Activated naive CD4-positive, alpha-beta T cell treated with anti-CD3 and anti-CD28 coated beads, Interleukin-2, amount 50 U/mL, for 72 hours (primary cell): Measurements from ENCODE around the gene VIT. TPM values are rescaled to one million over a fixed set of nuclear protein-coding genes. Genes with fewer than 3 reads are reported as not detected.
A peak's percentile ranks its signal among the peaks of the same experiment; 100 is the strongest.

ENCODE experiments used
- ATAC-seq, 2 donors: fragments of 150-1000 bp; cut with Tn5 transposase; 2 replicates each; pipeline ENCODE4 v1.10.0; 2021; ENCODE audit warnings: mild to moderate bottlenecking in 2 of 2, moderate library complexity in 2 of 2
- DNase-seq, 2 donors: peaks; one replicate each; pipeline ENCODE4 v3.0.0; 2021 to 2022; ENCODE audit warnings: low spot score in 2 of 2
- H3K27ac Mint-ChIP-seq, 2 donors: one replicate each; pipeline ENCODE4 v1.8.0; 2022; ENCODE audit warnings: mild to moderate bottlenecking in 2 of 2, mixed read lengths in 2 of 2
- H3K36me3 Mint-ChIP-seq, 2 donors: one replicate each; pipeline ENCODE4 v1.8.0; 2022; ENCODE audit warnings: mixed read lengths in 2 of 2
- H3K9me3 Mint-ChIP-seq, 2 donors: one replicate each; pipeline ENCODE4 v1.8.0; 2022; ENCODE audit warnings: mixed read lengths in 2 of 2
- total RNA-seq, 2 donors: library from RNA; stranded (reverse); gene quantifications; one replicate each; pipeline ENCODE4 v1.2.3, GENCODE V29; 2022

The VIT gene
- total RNA-seq, 2 donors from 2014 or later, result not detected

- Mint-ChIP-seq H3K9me3 (no peaks in the 10 kb centered on the region), H3K27ac (no peak overlapping the region), H3K36me3 (no peaks in the 10 kb centered on the region)
- DNase-seq, result no peak
- no peak for ATAC-seq
Measured at GRCh38 chr2:36839976-36840617, 143.6 kb downstream of the VIT start.

GRCh38 chr2:36843838-36844237 lies 147.3 kb downstream of the VIT start:
- Mint-ChIP-seq H3K9me3 (no peaks in the 10 kb centered on the region), H3K36me3 (no peaks in the 10 kb centered on the region), H3K27ac (no peak overlapping the region)
- no peak for DNase-seq
- no peak for ATAC-seq

- no peak overlapping the region for H3K27ac Mint-ChIP-seq
- H3K36me3 Mint-ChIP-seq, result peaks cover 0 to 4% of the 10 kb centered on the region in 2 donors
- DNase-seq (no peak), ATAC-seq (no peak)
- H3K9me3 Mint-ChIP-seq, result no peaks in the 10 kb centered on the region
Measured at GRCh38 chr2:36849265-36849664, 152.8 kb downstream of the VIT start.

GRCh38 chr2:36854241-36854640 lies 157.7 kb downstream of the VIT start:
- ATAC-seq (no peak), DNase-seq (no peak)
- no peak overlapping the region for H3K27ac Mint-ChIP-seq
- no peaks in the 10 kb centered on the region for H3K9me3 Mint-ChIP-seq
- peaks cover 6 to 8% of the 10 kb centered on the region in 2 donors for H3K36me3 Mint-ChIP-seq

- no peak for DNase-seq
- Mint-ChIP-seq H3K9me3 (no peaks in the 10 kb centered on the region), H3K27ac (no peak overlapping the region), H3K36me3 (peaks cover 6 to 8% of the 10 kb centered on the region in 2 donors)
- ATAC-seq, result no peak
Measured at GRCh38 chr2:36855429-36855828, 158.9 kb downstream of the VIT start.

- DNase-seq (no peak), ATAC-seq (no peak)
- Mint-ChIP-seq H3K9me3 (no peaks in the 10 kb centered on the region), H3K36me3 (peaks cover 4 to 10% of the 10 kb centered on the region in 2 donors), H3K27ac (no peak overlapping the region)
Measured at GRCh38 chr2:36857713-36858112, 161.2 kb downstream of the VIT start.

GRCh38 chr2:36858551-36859365 lies 162.3 kb downstream of the VIT start:
- ATAC-seq (peak; percentile 72 to 81), DNase-seq (no peak)
- H3K27ac Mint-ChIP-seq, result peak overlapping the region; percentile 53 to 73
- H3K36me3 Mint-ChIP-seq, result peaks cover 15 to 21% of the 10 kb centered on the region in 2 donors
- H3K9me3 Mint-ChIP-seq, result no peaks in the 10 kb centered on the region

- DNase-seq (no peak), ATAC-seq (peak; percentile 66 to 87)
- Mint-ChIP-seq H3K36me3 (peaks cover 20 to 27% of the 10 kb centered on the region in 2 donors), H3K27ac (peak overlapping the region; percentile 53 to 73), H3K9me3 (no peaks in the 10 kb centered on the region)
Measured at GRCh38 chr2:36859366-36859792, 162.9 kb downstream of the VIT start.

- peaks cover 37 to 46% of the 10 kb centered on the region in 2 donors for H3K36me3 Mint-ChIP-seq
- no peaks in the 10 kb centered on the region for H3K9me3 Mint-ChIP-seq
- ATAC-seq (no peak), DNase-seq (no peak)
- H3K27ac Mint-ChIP-seq, result no peak overlapping the region
Measured at GRCh38 chr2:36861896-36862295, 165.4 kb downstream of the VIT start.

Other genes starting within 250 kb of the VIT start
- gene FEZ2, start 98.5 kb upstream of the VIT start, total RNA-seq, result 10 to 100 TPM in 1 of 2 donors, 1 to 10 TPM in 1; 8.2 to 14.9 TPM